ENCODE results near the gene RNF187.
"Not testable (repeated sequence)": the region's sequence is repeated elsewhere in the genome, so short reads cannot be mapped to it uniquely, and the experiment has no call there.

RNF187 gene

DNA sequence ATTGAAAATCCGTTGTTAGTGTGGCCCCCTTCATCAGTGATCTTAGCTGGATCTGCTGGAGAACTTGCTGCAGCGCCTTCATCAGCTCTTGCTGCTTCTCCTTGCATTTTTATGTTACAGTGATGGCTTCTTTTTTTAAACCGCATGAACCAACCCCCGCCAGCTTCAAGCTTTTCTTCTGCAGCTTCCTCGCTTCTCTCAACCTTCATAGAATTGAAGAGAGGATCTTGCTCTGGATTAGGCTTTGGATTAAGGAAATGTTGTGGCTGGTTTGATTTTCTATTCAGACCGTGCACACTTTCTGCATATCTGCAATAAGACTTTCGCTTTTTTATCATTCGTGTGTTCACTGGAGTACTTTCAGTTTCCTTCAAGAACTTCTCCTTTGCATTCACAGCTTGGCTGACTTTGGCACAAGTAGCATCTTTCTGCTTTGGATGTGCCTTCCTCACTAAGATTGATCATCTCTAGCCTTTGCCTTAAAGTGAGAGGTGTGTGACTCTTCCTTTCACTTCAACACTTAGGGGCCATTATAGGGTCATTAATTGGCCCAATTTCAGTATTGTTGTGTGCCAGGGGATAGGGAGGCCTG, 13.1 kb downstream of the RNF187 start:
- in situ Hi-C loops (cut with HindIII; ENCODE audit: low pct_ligation_motif_present, low pct_unique_long_range_greater_than_20kb, low sequenced_read_pairs) = no loop called here
- no peak for DNase-seq

DNA sequence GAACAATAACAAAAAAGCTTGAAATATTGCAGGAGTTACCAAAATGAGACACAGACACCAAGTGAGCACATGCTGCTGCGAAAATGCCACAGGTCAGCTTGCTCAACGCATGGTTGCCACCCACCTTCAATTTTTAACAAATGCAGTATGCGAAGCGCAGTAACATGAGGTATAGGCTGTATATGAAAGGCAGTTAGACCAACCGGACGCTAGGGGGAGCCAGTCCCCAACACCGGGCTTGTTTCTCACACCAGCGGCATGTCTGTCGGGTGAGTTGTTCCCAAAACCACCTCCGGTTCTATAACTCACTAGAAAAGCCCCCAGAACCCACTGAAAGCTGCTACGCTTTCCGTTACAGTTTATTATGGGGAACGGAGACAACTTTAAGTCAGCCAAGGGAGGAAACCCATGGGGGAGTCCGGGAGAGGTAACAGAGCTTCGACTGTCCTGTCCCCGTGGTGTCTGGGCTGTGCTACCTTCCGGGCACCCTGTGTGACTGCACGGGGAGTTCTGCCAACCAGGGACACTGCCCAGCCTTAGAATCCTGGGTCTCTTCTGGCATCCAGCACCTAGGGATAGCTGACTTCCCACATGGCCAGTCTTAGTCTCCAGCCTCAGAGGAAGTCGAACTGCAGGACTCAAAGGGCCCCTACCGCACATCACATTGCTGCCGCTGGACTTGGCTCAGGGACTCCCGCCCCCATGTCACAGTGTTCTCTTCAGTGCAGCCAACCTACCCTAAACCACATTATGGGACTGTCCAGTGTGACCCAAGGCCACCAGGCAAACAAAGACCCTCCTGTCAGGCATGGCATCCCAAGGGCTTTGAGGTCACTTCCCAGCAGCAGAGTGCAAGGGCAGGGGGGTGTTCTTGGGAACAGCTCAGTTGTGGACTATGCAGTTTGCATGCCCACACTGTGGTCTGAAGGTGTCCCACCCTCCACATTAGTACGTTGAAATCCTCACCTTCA, 14.0 kb downstream of the RNF187 start:
- in situ Hi-C loops (cut with HindIII; ENCODE audit: low pct_ligation_motif_present, low pct_unique_long_range_greater_than_20kb, low sequenced_read_pairs) = no loop called here
- peak; percentile 78 for DNase-seq

DNA sequence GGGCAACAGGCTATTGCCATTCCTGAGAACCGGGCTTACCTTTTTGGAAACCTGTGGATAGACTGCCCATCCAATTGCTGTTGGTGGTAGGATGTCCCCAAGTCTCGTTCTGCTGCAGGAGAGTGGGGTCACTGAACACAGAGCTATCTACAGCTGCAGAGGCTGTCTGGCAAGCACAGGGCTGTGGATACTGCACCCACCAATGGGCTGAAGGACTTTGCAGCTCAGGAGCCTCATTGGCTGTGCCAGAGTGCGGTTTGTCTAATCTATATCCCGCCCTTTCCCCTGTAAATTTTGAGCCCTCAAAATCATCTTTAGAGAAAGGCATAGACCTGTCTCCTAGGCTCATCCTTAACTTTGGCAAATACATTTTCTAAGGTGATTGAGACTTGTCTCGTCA, 15.3 kb downstream of the RNF187 start:
- no peak for DNase-seq
- in situ Hi-C loops (cut with HindIII; ENCODE audit: low pct_ligation_motif_present, low pct_unique_long_range_greater_than_20kb, low sequenced_read_pairs) = no loop called here

DNA sequence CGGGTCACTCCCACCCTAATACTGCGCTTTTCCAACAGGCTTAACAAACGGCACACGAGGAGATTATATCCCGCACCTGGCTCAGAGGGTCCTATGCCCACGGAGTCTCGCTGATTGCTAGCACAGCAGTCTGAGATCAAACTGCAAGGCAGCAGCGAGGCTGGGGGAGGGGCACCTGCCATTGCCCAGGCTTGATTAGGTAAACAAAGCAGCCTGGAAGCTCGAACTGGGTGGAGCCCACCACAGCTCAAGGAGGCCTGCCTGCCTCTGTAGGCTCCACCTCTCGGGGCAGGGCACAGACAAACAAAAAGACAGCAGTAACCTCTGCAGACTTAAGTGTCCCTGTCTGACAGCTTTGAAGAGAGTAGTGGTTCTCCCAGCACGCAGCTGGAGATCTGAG, 18.8 kb downstream of the RNF187 start:
- DNase-seq; in situ Hi-C loops (cut with HindIII; ENCODE audit: low pct_ligation_motif_present, low pct_unique_long_range_greater_than_20kb, low sequenced_read_pairs): not testable (repeated sequence)

DNA sequence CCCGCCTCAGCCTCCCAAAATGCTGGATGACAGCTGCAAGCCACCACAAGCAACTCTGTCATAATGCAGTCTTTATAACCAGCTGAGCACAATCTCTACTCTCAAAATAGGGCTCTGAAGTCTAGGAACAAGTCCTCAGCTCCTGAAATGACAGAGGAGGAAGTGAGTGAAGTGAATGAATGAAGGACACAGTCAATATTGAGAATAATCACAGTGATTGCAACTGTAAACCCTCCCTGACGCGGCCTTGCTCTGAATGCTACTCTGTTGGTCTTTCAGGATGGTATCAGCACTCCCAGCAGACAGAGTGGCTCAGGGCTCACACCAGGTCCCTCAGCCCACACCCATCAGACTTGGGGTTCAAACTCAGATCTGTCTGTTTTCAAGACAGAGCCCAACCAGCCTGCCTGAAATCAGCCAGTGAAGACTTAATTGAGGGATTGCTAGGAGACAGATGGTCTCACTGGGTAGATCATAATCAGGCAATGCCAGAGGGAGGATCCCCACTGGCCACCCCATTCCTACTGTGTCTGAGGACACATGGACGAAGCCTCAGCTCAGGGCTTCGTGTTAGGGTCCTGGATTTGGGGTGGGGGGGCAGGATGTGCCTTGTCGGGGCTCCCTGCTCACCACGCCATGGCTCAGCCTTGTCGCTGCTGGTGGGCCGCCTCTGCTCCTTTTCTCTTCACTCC, 20.9 kb downstream of the RNF187 start:
- in situ Hi-C loops (cut with HindIII; ENCODE audit: low pct_ligation_motif_present, low pct_unique_long_range_greater_than_20kb, low sequenced_read_pairs) = no loop called here

DNA sequence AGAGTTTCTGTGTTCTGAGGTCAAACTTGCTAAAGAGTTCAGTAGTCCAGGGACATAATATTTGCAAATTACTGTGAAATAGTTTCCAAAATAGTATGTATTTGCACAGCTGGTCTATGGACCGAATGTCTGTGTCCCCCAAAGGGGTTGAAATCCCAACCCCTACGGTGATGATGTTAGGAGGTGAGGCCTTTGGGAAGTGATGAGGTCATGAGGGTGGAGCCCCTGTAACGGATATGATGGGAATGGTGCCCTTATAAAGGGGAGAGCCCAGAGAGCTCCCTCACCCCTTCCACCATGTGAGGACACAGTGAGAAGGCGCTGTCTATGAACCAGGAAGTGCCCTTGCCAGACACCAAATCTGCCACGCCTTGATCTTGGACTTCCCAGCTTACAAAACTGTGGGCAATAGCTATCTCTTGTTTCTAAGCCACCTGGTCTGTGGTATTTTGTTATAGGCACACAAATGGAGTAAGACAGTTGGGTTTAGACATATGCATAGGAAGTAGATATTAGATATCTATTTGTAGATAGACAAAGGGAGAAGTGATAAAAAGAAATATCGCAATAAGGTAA, 21.7 kb downstream of the RNF187 start:
- no peak for DNase-seq
- in situ Hi-C loops (cut with HindIII; ENCODE audit: low pct_ligation_motif_present, low pct_unique_long_range_greater_than_20kb, low sequenced_read_pairs) = no loop called here

More for the DNA sequence above, 20.9 kb downstream of the RNF187 start:
- no peak for DNase-seq

DNA sequence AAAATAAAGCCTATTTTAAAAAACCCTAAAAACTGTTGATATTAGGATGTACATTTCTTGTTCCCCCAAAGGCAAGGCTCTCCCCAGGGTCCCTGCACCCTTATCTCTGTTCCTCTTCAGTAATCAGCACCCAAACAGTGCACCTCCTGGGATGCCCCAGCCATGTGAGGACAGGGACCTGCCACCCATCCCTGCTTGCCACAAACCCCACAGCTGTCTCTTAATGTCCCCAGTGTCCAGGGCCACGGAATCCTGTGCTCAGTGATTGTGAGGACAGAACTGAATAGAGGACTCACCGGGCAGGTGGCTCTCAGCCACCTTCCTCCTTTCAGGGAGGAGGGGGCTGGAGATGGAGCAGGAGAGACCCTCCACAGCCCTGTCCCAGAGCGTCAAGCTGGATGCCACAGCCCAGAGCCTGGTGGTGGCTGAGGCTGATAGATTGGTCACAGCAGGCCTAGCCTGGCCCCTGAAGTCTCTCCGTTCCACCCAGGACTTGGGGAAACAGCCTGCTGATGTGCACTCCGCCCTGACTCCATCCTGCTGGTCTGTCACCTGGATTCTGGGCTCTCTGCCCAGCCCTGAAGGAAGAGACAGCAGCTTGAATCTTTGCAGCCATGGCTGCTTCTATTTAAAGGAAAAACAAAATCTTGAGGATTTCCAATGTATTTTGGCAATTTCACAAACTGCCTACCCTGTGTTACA, 23.1 kb downstream of the RNF187 start:
- no peak for DNase-seq
- in situ Hi-C loops (cut with HindIII; ENCODE audit: low pct_ligation_motif_present, low pct_unique_long_range_greater_than_20kb, low sequenced_read_pairs) = no loop called here

DNA sequence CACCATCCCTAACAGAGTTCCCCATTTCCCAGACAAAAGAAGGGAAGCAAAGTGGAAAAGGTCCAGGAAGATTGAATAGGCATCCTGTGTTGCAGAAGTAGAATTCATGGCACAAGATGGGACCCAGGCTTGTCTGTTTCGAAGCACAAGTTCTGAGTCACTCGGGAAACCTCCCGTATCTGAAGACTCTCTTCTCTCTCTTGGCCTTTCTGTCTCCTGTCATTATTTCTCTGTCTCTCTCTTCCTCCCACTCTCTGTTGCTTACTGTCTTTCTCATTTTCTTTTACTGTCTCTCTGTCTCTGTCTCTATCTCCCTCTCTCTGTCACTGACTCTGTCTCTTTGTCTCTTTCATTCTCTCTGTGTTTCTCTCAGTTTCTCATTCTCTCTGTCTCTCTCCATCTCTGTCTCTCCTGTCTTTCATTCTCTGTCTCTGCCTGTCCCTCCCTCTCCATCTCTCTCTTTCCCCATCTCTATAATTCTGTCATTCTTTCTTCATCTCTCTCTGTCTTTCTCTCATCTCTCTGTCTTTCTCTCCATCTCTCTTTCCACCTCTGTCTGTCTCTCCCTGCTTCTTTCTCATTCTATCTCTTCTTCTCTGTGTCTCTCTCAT, 23.7 kb downstream of the RNF187 start:
- in situ Hi-C loops (cut with HindIII; ENCODE audit: low pct_ligation_motif_present, low pct_unique_long_range_greater_than_20kb, low sequenced_read_pairs) = no loop called here
- no peak for DNase-seq

DNA sequence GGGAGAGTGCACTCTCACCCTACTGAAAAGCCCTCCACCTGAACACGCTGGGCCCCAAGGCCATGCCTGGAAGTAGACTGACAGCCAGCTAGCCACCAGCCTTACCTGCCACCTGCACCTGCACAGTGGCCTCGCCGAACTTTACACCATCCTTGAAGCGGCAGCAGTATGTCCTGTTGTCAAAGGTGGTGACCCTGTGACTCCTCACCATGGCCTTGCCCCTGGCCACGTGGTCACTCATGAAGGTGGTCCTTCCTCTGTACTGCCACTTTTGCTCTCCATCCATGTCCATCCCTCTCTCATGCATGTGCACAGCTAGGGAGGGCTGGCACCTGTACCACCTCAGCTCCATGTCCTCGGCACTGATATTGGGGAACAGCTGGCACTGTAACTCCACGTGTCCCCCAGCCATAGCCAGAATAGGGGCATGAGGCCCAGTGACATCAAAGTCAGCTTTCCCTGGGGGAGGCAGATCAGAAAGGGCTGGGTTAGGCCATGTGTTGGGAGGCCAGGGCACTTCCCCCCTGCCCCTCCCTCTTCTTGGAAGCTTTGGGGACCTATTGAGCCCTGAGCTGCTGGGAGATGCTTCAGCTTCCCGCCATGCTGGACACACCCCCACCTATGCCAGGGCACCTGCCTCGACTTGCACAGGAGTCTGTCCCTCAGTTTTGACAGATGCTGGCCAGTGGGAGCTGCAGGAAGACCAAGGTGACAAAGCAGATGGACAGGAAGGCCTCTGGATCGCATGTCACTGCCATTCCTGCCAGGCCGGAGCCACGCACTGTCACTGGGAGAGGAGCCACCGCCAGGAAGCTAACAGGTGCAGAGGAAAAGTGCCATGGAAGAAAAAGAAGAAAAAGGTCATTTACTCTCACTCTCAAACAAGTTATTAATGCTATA, 24.6 kb downstream of the RNF187 start:
- in situ Hi-C loops (cut with HindIII; ENCODE audit: low pct_ligation_motif_present, low pct_unique_long_range_greater_than_20kb, low sequenced_read_pairs) = no loop called here
- DNase-seq = no peak

DNA sequence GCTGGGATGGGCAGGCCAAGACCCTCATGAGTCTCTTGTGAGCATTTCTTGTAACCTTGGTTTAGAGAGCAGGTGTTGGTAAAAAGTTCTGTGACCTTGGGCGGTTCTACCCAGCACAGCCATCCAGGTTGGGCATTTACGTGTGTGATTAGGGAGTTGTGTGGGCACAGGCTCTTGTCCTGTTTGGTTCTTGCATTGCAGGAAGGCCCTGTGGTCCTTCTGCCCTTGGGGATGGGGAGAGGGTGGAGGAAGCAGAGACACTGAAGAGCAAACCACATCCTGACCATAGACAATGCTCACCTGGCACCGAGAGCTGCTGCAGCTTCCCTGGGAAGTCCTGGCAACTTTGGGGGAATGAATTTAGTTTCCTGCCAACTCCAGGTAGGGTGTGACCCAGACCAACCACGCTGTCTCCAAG, 25.6 kb downstream of the RNF187 start:
- in situ Hi-C loops (cut with HindIII; ENCODE audit: low pct_ligation_motif_present, low pct_unique_long_range_greater_than_20kb, low sequenced_read_pairs) = no loop called here
- DNase-seq = no peak

DNA sequence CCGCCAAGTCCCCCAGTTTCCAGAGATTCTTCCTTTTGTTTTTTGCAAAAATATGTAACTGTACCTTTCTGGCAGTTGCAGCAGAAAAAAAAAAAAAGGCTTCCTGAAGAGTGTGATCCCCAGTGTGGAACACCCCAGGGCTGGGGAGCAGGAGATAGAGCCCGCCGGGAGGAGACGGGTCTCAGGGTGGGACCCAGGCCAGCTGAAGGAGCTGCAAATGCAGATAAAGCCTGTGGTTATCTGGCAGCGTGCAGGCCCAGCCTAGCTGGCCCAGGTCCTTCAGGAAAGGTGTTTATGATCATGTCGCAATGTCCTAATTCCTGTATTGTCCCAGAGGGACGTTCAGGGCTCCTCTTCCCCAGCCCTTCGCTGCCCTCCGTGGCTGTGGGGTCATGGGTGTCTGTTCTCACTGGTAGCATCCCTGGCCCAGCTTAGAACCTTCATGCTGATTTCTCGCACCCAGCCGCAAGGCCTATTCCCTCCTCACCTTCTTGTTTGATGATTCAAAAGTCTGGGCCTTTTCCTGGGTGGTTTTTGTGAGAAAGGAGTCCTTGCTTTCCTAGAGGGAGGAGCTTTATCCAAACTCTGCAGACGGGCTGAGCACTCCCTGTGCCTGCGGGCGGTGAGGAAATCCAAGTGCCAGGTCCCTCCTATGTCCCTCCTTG, 26.2 kb downstream of the RNF187 start:
- in situ Hi-C loops (cut with HindIII; ENCODE audit: low pct_ligation_motif_present, low pct_unique_long_range_greater_than_20kb, low sequenced_read_pairs) = no loop called here
- DNase-seq = no peak

DNA sequence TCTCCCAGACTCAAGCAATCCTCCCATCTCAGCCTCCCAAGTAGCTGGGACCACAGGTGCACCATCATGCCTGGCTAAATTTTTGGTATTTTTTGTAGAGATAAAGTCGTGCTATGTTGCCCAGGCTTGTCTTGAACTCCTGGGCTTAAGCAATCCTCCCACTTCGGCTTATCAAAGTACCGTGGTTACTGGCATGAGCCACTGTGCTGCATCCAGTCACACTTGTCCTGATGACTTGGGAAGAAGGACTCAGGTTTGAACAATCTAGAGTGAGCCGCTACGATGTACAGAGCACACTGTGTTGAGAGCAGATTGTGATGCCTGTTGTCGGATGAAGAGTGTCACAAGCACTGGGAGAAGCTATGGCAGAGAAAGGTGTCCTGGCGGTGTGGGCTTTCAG, 27.2 kb downstream of the RNF187 start:
- no peak for DNase-seq
- in situ Hi-C loops (cut with HindIII; ENCODE audit: low pct_ligation_motif_present, low pct_unique_long_range_greater_than_20kb, low sequenced_read_pairs) = no loop called here

DNA sequence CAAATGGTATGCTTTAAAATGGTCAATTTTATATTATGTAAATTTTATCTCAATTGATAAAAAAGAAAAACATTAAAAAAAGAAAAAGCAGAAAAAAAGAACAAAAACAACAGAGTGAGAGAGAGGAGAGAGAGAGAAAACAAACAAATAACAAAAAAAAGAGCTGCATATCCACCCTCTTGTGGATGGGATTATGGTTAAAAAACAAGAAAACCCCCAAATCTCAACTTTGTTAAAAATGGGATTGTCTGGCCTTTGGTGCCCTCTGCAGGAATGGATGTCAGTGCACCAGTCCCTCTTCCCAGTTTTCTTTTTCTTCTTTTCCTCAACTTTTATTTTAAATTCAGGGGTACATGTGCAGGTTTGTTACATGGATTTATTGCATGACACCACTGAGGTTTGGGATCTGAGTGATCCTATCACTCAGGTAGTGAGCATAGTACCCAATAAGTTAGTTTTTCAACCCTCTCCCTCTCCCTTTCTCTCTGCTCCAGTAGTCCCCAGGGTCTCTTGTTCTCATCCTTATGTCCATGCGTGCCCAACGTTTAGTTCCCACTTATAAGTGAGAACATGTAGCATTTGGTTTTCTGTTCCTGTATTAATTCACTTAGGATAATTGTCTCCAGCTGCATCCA, 28.1 kb downstream of the RNF187 start:
- DNase-seq = peak; percentile 56
- in situ Hi-C loops (cut with HindIII; ENCODE audit: low pct_ligation_motif_present, low pct_unique_long_range_greater_than_20kb, low sequenced_read_pairs) = no loop called here

DNA sequence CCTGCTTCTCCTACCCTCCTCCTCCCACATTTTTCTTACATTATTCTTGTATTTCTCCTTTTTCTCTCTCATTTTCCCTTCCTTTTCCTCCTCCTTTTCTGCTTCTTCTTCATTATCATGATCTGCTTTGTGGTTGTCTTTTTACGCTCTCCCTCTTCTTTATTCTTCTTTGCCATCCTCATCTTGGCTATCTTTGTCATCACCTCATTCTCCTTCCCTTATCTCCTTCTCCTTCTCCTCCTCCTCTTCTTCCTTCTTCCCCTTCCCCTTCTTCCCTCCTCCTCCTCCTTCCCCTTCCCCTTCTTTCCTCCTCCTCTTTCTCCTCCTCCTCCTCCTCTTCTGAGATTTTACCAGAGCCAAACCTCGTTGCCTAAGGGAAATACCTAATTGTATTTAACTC, 30.5 kb downstream of the RNF187 start:
- no peak for DNase-seq
- in situ Hi-C loops (cut with HindIII; ENCODE audit: low pct_ligation_motif_present, low pct_unique_long_range_greater_than_20kb, low sequenced_read_pairs) = no loop called here

DNA sequence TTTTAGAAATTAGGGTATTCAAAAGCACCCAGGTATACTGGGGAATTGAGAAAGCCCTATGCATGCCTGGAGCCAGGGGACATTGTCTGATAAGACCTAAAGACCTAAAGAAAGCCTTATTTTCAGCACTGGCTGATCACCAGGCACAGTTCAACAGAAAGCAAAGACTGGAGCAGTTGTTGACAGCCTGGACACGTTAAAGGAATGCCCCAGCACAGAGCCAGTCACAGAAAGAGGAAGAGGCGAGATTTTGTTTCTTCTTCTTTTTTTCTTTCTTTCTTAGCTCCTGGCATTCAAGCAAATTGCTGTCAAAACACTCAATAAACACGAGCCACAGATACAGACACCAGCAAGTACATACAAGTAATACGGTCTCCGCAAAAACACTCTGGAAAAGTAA, 40.4 kb downstream of the RNF187 start:
- in situ Hi-C loops (cut with HindIII; ENCODE audit: low pct_ligation_motif_present, low pct_unique_long_range_greater_than_20kb, low sequenced_read_pairs) = no loop called here
- no peak for DNase-seq

DNA sequence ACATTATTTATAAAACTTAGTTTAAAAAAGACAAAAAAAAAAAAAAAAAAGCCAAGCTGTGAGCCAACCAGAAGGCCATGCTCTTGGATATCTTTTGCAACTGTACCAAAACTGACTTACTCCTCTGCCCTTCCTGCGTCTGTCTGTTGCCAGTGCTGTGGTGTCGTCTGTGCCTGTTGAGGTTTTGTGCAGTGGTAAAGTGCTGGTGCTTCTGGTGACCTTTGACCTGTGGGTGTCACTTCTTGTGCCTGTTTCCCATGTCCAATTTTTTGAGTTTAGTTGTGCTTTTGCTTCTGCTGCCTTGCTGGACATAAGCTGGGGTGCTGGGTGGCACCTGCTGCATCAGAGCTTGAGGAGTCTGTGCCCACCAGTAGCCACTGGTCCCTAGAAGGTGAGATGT, 41.4 kb downstream of the RNF187 start:
- no peak for DNase-seq
- in situ Hi-C loops (cut with HindIII; ENCODE audit: low pct_ligation_motif_present, low pct_unique_long_range_greater_than_20kb, low sequenced_read_pairs) = no loop called here

Data from ACHN (cell line).